WTC11 (cell line): ENCODE results near the gene GLIPR1L2. TPM values are rescaled to one million over a fixed set of nuclear protein-coding genes. Genes with fewer than 3 reads are reported as not detected.

Experiments used
- ATAC-seq: fragments of 200-7000 bp; cut with Tn5 transposase; 2 replicates; pipeline ENCODE4 v1.10.0; 2021; ENCODE audit warnings: mild to moderate bottlenecking, moderate library complexity
- CTCF ChIA-PET: fragments of 300-600 bp; sonication (Branson Sonifier 250); formaldehyde crosslinking; loops from one replicate; lab custom pipeline; 2021; ENCODE audit warnings: antibody characterized with exemption; lab: Charles Lee
- POLR2A ChIA-PET: fragments of 350-600 bp; sonication (Branson Sonifier 250); formaldehyde crosslinking; loops from one replicate; lab custom pipeline; 2021; ENCODE audit warnings: antibody characterized with exemption; lab: Charles Lee
- DNase-seq: peaks from one replicate; pipeline ENCODE4 v3.0.0; 2021; ENCODE audit warnings: low spot score
- H3K27ac Mint-ChIP-seq: 2 replicates; pipeline ENCODE4 v1.8.0; 2021; ENCODE audit warnings: mixed read lengths
- H3K27me3 Mint-ChIP-seq: 2 replicates; pipeline ENCODE4 v1.8.0; 2021; ENCODE audit warnings: low read depth, mild to moderate bottlenecking, moderate library complexity, mixed read lengths
- H3K36me3 Mint-ChIP-seq: 2 replicates; pipeline ENCODE4 v1.8.0; 2021; ENCODE audit warnings: mixed read lengths
- H3K4me1 Mint-ChIP-seq: 2 replicates; pipeline ENCODE4 v1.8.0; 2022; ENCODE audit warnings: mixed read lengths
- H3K4me3 Mint-ChIP-seq: 2 replicates; pipeline ENCODE4 v1.8.0; 2021; ENCODE audit warnings: mild to moderate bottlenecking, moderate library complexity, mixed read lengths
- H3K9me3 Mint-ChIP-seq: 2 replicates; pipeline ENCODE4 v1.8.0; 2021; ENCODE audit warnings: mixed read lengths
- ESRRA ChIP-seq: sonication (generic); formaldehyde crosslinking; IDR thresholded peaks from 2 replicates; pipeline ENCODE4 v1.8.1; 2022; ENCODE audit warnings: mild to moderate bottlenecking, missing genetic modification reagents, borderline replicate concordance
- ETV6 ChIP-seq: sonication (generic); formaldehyde crosslinking; IDR thresholded peaks from 2 replicates; pipeline ENCODE4 v1.8.1; 2022; ENCODE audit warnings: mild to moderate bottlenecking, missing genetic modification reagents
- GRHL2 ChIP-seq: fragments of 250-450 bp; sonication (Bioruptor Pico); IDR thresholded peaks from 2 replicates; pipeline ENCODE4 v1.8.0; 2022; ENCODE audit warnings: mild to moderate bottlenecking, moderate library complexity; ENCODE audit not compliant: insufficient replicate concordance, severe bottlenecking
- JUN ChIP-seq: sonication (generic); formaldehyde crosslinking; IDR thresholded peaks from 2 replicates; pipeline ENCODE4 v1.8.0; 2023; ENCODE audit warnings: mild to moderate bottlenecking, missing genetic modification reagents
- NFYB ChIP-seq: sonication (generic); formaldehyde crosslinking; conservative IDR thresholded peaks from 2 replicates; pipeline ENCODE4 v1.8.0; 2022; ENCODE audit warnings: low read depth, missing genetic modification reagents
- SOX15 ChIP-seq: fragments of 250-450 bp; sonication (Bioruptor Pico); IDR thresholded peaks from 2 replicates; pipeline ENCODE4 v1.9.0; 2021; ENCODE audit warnings: mild to moderate bottlenecking
- SP1 ChIP-seq: sonication (generic); formaldehyde crosslinking; conservative IDR thresholded peaks from 2 replicates; pipeline ENCODE4 v1.8.1; 2022; ENCODE audit warnings: missing genetic modification reagents
- ZNF219 ChIP-seq: sonication (generic); formaldehyde crosslinking; IDR thresholded peaks from 2 replicates; pipeline ENCODE4 v1.8.0; 2023; ENCODE audit warnings: missing genetic modification reagents, mild to moderate bottlenecking, borderline replicate concordance
- ZNF423 ChIP-seq: fragments of 250-450 bp; sonication (Bioruptor Pico); IDR thresholded peaks from 2 replicates; pipeline ENCODE4 v2.1.2; 2022; ENCODE audit warnings: mild to moderate bottlenecking, moderate library complexity
- total RNA-seq: library from RNA; stranded (reverse); gene quantifications from 3 replicates; pipeline ENCODE4 v1.2.3, GENCODE V29; 2021
- TF ChIP-seq, protein P1 (sequence below): sonication (generic); formaldehyde crosslinking; IDR thresholded peaks from 2 replicates; pipeline ENCODE4 v1.8.1; 2023; ENCODE audit warnings: mild to moderate bottlenecking, missing genetic modification reagents
- TF ChIP-seq, protein P2 (sequence below): sonication (generic); formaldehyde crosslinking; IDR thresholded peaks from 2 replicates; pipeline ENCODE4 v1.8.1; 2022; ENCODE audit warnings: low read depth, missing genetic modification reagents, borderline replicate concordance
- TF ChIP-seq, protein P3 (sequence below): fragments of 250-450 bp; sonication (Bioruptor Pico); IDR thresholded peaks from 2 replicates; pipeline ENCODE4 v1.9.0; 2021; ENCODE audit warnings: mild to moderate bottlenecking
- TF ChIP-seq, protein P4 (sequence below): fragments of 250-450 bp; sonication (Bioruptor Pico); conservative IDR thresholded peaks from 2 replicates; pipeline ENCODE4 v1.9.0; 2021; ENCODE audit warnings: mild to moderate bottlenecking
- TF ChIP-seq, protein P5 (sequence below): sonication (generic); formaldehyde crosslinking; IDR thresholded peaks from 2 replicates; pipeline ENCODE4 v1.8.1; 2023; ENCODE audit warnings: mild to moderate bottlenecking, missing genetic modification reagents, moderate library complexity
- TF ChIP-seq, protein P6 (sequence below): fragments of 250-450 bp; sonication (Bioruptor Pico); IDR thresholded peaks from 2 replicates; pipeline ENCODE4 v1.9.0; 2021; ENCODE audit warnings: mild to moderate bottlenecking, borderline replicate concordance
- TF ChIP-seq, protein P7 (sequence below): fragments of 250-450 bp; sonication (Bioruptor Pico); IDR thresholded peaks from 2 replicates; pipeline ENCODE4 v2.1.2; 2022; ENCODE audit warnings: mild to moderate bottlenecking, moderate library complexity
- TF ChIP-seq, protein P8 (sequence below): sonication (generic); formaldehyde crosslinking; IDR thresholded peaks from 2 replicates; pipeline ENCODE4 v1.8.0; 2023; ENCODE audit warnings: mild to moderate bottlenecking, missing genetic modification reagents
- TF ChIP-seq, protein P9 (sequence below): sonication (generic); formaldehyde crosslinking; IDR thresholded peaks from 2 replicates; pipeline ENCODE4 v1.8.0; 2022; ENCODE audit warnings: mild to moderate bottlenecking, missing genetic modification reagents
- TF ChIP-seq, protein P10 (sequence below): sonication (generic); formaldehyde crosslinking; IDR thresholded peaks from 2 replicates; pipeline ENCODE4 v1.8.1; 2022; ENCODE audit warnings: mild to moderate bottlenecking, missing genetic modification reagents, moderate library complexity, borderline replicate concordance

GLIPR1L2 gene
- total RNA-seq, 1 experiment from 2014 or later = not detected

DNA sequence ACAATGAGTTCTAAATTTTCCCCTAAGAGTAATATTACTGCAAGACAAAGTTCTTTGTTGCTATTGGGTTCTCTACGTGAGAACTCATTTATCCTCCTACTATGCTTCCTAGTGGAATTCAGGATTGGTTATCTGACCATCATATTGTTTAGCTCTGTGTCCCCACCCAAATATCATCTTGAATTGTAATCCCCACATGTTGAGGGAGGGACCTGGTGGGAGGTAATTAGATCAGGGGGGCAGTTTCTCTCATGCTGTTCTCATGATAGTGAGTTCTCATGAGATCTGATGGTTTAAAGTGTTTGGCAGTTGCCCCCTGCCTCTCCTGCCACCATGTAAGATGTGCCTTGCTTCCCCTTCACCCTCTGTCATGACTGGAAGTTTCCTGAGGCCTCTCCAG is 36.6 kb downstream of the GLIPR1L2 start:
- POLR2A ChIA-PET = no interaction called here
- peaks cover 12% of the 10 kb centered on the region for H3K27me3 Mint-ChIP-seq
- ATAC-seq (no peak), DNase-seq (no peak)
- H3K27ac Mint-ChIP-seq = no peak overlapping the region
- CTCF ChIA-PET = no interaction called here
- peaks cover 67% of the 10 kb centered on the region for H3K9me3 Mint-ChIP-seq
- H3K4me3 Mint-ChIP-seq = no peak overlapping the region
- no peak for TF ChIP-seq ZNF219 (CRISPR knock-in tag)
- no peak for TF ChIP-seq SOX15
- TF ChIP-seq GRHL2 = no peak
- TF ChIP-seq, protein P1, sequence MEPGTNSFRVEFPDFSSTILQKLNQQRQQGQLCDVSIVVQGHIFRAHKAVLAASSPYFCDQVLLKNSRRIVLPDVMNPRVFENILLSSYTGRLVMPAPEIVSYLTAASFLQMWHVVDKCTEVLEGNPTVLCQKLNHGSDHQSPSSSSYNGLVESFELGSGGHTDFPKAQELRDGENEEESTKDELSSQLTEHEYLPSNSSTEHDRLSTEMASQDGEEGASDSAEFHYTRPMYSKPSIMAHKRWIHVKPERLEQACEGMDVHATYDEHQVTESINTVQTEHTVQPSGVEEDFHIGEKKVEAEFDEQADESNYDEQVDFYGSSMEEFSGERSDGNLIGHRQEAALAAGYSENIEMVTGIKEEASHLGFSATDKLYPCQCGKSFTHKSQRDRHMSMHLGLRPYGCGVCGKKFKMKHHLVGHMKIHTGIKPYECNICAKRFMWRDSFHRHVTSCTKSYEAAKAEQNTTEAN = no peak
- TF ChIP-seq, protein P2, sequence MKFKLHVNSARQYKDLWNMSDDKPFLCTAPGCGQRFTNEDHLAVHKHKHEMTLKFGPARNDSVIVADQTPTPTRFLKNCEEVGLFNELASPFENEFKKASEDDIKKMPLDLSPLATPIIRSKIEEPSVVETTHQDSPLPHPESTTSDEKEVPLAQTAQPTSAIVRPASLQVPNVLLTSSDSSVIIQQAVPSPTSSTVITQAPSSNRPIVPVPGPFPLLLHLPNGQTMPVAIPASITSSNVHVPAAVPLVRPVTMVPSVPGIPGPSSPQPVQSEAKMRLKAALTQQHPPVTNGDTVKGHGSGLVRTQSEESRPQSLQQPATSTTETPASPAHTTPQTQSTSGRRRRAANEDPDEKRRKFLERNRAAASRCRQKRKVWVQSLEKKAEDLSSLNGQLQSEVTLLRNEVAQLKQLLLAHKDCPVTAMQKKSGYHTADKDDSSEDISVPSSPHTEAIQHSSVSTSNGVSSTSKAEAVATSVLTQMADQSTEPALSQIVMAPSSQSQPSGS = no peak
- TF ChIP-seq NFYB (CRISPR knock-in tag) = no peak
- TF ChIP-seq, protein P3, sequence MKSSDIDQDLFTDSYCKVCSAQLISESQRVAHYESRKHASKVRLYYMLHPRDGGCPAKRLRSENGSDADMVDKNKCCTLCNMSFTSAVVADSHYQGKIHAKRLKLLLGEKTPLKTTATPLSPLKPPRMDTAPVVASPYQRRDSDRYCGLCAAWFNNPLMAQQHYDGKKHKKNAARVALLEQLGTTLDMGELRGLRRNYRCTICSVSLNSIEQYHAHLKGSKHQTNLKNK (CRISPR knock-in tag) = no peak
- TF ChIP-seq, protein P4, sequence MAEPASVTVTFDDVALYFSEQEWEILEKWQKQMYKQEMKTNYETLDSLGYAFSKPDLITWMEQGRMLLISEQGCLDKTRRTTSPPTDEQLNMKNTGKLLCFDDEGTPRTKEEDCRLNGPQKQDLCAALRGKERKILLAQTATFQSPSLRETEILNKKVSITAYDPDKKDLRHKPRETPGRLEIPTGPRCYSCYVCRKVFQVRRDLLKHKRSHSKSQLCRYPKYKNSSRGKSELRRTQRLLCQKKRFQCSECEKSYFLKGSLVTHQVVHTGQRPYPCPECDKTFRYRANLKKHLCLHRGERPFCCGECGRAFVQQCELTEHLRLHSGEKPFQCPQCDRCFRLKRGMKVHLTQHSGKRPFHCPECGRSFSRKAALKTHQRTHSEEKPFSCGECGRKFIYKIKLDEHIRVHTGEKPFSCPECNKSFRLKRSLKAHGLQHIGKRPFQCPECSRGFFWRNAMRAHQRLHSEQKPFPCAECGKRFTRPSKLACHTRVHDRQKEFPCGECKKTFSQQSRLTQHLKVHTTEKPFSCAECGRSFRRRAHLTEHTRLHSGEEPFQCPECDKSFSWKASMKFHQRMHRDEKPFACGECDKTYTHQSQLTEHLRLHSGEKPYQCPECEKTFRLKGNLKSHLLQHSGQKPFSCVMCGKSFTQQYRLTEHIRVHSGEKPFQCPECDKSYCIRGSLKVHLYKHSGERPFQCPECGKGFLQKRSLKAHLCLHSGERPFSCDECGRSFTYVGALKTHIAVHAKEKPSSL (CRISPR knock-in tag) = no peak
- TF ChIP-seq, protein P5, sequence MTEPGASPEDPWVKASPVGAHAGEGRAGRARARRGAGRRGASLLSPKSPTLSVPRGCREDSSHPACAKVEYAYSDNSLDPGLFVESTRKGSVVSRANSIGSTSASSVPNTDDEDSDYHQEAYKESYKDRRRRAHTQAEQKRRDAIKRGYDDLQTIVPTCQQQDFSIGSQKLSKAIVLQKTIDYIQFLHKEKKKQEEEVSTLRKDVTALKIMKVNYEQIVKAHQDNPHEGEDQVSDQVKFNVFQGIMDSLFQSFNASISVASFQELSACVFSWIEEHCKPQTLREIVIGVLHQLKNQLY (CRISPR knock-in tag) = no peak
- TF ChIP-seq, protein P6, sequence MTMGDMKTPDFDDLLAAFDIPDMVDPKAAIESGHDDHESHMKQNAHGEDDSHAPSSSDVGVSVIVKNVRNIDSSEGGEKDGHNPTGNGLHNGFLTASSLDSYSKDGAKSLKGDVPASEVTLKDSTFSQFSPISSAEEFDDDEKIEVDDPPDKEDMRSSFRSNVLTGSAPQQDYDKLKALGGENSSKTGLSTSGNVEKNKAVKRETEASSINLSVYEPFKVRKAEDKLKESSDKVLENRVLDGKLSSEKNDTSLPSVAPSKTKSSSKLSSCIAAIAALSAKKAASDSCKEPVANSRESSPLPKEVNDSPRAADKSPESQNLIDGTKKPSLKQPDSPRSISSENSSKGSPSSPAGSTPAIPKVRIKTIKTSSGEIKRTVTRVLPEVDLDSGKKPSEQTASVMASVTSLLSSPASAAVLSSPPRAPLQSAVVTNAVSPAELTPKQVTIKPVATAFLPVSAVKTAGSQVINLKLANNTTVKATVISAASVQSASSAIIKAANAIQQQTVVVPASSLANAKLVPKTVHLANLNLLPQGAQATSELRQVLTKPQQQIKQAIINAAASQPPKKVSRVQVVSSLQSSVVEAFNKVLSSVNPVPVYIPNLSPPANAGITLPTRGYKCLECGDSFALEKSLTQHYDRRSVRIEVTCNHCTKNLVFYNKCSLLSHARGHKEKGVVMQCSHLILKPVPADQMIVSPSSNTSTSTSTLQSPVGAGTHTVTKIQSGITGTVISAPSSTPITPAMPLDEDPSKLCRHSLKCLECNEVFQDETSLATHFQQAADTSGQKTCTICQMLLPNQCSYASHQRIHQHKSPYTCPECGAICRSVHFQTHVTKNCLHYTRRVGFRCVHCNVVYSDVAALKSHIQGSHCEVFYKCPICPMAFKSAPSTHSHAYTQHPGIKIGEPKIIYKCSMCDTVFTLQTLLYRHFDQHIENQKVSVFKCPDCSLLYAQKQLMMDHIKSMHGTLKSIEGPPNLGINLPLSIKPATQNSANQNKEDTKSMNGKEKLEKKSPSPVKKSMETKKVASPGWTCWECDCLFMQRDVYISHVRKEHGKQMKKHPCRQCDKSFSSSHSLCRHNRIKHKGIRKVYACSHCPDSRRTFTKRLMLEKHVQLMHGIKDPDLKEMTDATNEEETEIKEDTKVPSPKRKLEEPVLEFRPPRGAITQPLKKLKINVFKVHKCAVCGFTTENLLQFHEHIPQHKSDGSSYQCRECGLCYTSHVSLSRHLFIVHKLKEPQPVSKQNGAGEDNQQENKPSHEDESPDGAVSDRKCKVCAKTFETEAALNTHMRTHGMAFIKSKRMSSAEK (CRISPR knock-in tag) = no peak
- no peak for TF ChIP-seq ETV6 (CRISPR knock-in tag)
- TF ChIP-seq, protein P7, sequence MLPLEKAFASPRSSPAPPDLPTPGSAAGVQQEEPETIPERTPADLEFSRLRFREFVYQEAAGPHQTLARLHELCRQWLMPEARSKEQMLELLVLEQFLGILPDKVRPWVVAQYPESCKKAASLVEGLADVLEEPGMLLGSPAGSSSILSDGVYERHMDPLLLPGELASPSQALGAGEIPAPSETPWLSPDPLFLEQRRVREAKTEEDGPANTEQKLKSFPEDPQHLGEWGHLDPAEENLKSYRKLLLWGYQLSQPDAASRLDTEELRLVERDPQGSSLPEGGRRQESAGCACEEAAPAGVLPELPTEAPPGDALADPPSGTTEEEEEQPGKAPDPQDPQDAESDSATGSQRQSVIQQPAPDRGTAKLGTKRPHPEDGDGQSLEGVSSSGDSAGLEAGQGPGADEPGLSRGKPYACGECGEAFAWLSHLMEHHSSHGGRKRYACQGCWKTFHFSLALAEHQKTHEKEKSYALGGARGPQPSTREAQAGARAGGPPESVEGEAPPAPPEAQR (CRISPR knock-in tag) = no peak
- TF ChIP-seq JUN = no peak
- TF ChIP-seq, protein P8, sequence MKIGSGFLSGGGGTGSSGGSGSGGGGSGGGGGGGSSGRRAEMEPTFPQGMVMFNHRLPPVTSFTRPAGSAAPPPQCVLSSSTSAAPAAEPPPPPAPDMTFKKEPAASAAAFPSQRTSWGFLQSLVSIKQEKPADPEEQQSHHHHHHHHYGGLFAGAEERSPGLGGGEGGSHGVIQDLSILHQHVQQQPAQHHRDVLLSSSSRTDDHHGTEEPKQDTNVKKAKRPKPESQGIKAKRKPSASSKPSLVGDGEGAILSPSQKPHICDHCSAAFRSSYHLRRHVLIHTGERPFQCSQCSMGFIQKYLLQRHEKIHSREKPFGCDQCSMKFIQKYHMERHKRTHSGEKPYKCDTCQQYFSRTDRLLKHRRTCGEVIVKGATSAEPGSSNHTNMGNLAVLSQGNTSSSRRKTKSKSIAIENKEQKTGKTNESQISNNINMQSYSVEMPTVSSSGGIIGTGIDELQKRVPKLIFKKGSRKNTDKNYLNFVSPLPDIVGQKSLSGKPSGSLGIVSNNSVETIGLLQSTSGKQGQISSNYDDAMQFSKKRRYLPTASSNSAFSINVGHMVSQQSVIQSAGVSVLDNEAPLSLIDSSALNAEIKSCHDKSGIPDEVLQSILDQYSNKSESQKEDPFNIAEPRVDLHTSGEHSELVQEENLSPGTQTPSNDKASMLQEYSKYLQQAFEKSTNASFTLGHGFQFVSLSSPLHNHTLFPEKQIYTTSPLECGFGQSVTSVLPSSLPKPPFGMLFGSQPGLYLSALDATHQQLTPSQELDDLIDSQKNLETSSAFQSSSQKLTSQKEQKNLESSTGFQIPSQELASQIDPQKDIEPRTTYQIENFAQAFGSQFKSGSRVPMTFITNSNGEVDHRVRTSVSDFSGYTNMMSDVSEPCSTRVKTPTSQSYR = no peak
- TF ChIP-seq, protein P9, sequence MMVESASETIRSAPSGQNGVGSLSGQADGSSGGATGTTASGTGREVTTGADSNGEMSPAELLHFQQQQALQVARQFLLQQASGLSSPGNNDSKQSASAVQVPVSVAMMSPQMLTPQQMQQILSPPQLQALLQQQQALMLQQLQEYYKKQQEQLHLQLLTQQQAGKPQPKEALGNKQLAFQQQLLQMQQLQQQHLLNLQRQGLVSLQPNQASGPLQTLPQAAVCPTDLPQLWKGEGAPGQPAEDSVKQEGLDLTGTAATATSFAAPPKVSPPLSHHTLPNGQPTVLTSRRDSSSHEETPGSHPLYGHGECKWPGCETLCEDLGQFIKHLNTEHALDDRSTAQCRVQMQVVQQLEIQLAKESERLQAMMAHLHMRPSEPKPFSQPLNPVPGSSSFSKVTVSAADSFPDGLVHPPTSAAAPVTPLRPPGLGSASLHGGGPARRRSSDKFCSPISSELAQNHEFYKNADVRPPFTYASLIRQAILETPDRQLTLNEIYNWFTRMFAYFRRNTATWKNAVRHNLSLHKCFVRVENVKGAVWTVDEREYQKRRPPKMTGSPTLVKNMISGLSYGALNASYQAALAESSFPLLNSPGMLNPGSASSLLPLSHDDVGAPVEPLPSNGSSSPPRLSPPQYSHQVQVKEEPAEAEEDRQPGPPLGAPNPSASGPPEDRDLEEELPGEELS = no peak
- TF ChIP-seq ESRRA = no peak
- TF ChIP-seq SP1 (CRISPR knock-in tag) = no peak
- TF ChIP-seq, protein P10, sequence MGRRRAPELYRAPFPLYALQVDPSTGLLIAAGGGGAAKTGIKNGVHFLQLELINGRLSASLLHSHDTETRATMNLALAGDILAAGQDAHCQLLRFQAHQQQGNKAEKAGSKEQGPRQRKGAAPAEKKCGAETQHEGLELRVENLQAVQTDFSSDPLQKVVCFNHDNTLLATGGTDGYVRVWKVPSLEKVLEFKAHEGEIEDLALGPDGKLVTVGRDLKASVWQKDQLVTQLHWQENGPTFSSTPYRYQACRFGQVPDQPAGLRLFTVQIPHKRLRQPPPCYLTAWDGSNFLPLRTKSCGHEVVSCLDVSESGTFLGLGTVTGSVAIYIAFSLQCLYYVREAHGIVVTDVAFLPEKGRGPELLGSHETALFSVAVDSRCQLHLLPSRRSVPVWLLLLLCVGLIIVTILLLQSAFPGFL (CRISPR knock-in tag) = no peak
- TF ChIP-seq ZNF423 (CRISPR knock-in tag) = no peak
- peaks cover 21% of the 10 kb centered on the region for H3K4me1 Mint-ChIP-seq
- peaks cover 51% of the 10 kb centered on the region for H3K36me3 Mint-ChIP-seq
